Activated naive CD4-positive, alpha-beta T cell treated with anti-CD3 and anti-CD28 coated beads for 36 hours (primary cell): Measurements from ENCODE around the gene LENEP. TPM values are rescaled to one million over a fixed set of nuclear protein-coding genes. Genes with fewer than 3 reads are reported as not detected.

Experiments
- CTCF ChIA-PET: fragments of 350-600 bp; sonication (Branson Sonifier 250); formaldehyde crosslinking; loops from one replicate; lab custom pipeline; 2021; ENCODE audit warnings: antibody characterized with exemption; lab: Charles Lee
- DNase-seq: peaks from one replicate; pipeline ENCODE4 v3.0.0-alpha.2; 2020
- H3K27ac Mint-ChIP-seq: one replicate; pipeline ENCODE4 v1.8.0; 2021; ENCODE audit warnings: mild to moderate bottlenecking, mixed read lengths
- H3K27me3 Mint-ChIP-seq: one replicate; pipeline ENCODE4 v1.8.0; 2021; ENCODE audit warnings: low read depth, mixed read lengths
- H3K36me3 Mint-ChIP-seq: one replicate; pipeline ENCODE4 v1.8.0; 2021; ENCODE audit warnings: low read depth, mixed read lengths
- H3K4me1 Mint-ChIP-seq: one replicate; pipeline ENCODE4 v1.8.0; 2021; ENCODE audit warnings: low read depth, mixed read lengths
- H3K4me3 Mint-ChIP-seq: one replicate; pipeline ENCODE4 v1.8.0; 2021; ENCODE audit warnings: mild to moderate bottlenecking, moderate library complexity, mixed read lengths
- H3K9me3 Mint-ChIP-seq: one replicate; pipeline ENCODE4 v1.8.0; 2021; ENCODE audit warnings: mixed read lengths
- intact Hi-C: fragments of 100-400 bp; cut with micrococcal nuclease; formaldehyde crosslinking; loops from one replicate; pipeline ENCODE4 v1.15.1; 2023
- total RNA-seq, 2 experiments: library from RNA; stranded (reverse); gene quantifications; one replicate each; pipeline ENCODE4 v1.2.3, GENCODE V29; 2021

The LENEP gene
- total RNA-seq, 2 experiments from 2014 or later: 0.36 to 0.99 TPM

GRCh38 chr1:154954541-154954940 is 38.8 kb upstream of the LENEP start:
- Mint-ChIP-seq H3K9me3 (no peaks in the 10 kb centered on the region), H3K4me1 (peaks cover 73% of the 10 kb centered on the region), H3K27ac (peak overlapping the region; percentile 96), H3K36me3 (peaks cover 11% of the 10 kb centered on the region), H3K4me3 (peak overlapping the region; percentile 91), H3K27me3 (no peaks in the 10 kb centered on the region)
- DNase-seq: no peak
- intact Hi-C loops: no loop called here
- CTCF ChIA-PET: interaction anchor here (1.0 to 2.6 kb wide), 4 partner anchors 16 to 107 kb away, joined by 3 to 9 read pairs (median 4); partner anchors contain the start of genes ADAM15, FLAD1 and SHC1

GRCh38 chr1:154955039-154955717 is 38.2 kb upstream of the LENEP start:
- peaks cover 11% of the 10 kb centered on the region for H3K36me3 Mint-ChIP-seq
- intact Hi-C loops: loop anchor here (1.0 kb wide), 7 partner anchors 19 to 289 kb away; partner anchors contain the start of genes ADAM15, CKS1B, FLAD1 and PMVK
- no peaks in the 10 kb centered on the region for H3K9me3 Mint-ChIP-seq
- H3K4me3 Mint-ChIP-seq: peak overlapping the region; percentile 91
- CTCF ChIA-PET: interaction anchor here (0.7 to 2.6 kb wide), 14 partner anchors 10 to 109 kb away, joined by 3 to 9 read pairs (median 4); partner anchors contain the start of genes ADAM15, FLAD1 and SHC1
- H3K27me3 Mint-ChIP-seq: no peaks in the 10 kb centered on the region
- H3K27ac Mint-ChIP-seq: peak overlapping the region; percentile 96
- H3K4me1 Mint-ChIP-seq: peaks cover 76% of the 10 kb centered on the region
- DNase-seq: peak; percentile 95

- intact Hi-C loops: loop anchor here (1.0 kb wide), 7 partner anchors 18 to 288 kb away; partner anchors contain the start of genes ADAM15, CKS1B, FLAD1 and PMVK
- H3K4me1 Mint-ChIP-seq: peaks cover 74% of the 10 kb centered on the region
- H3K9me3 Mint-ChIP-seq: no peaks in the 10 kb centered on the region
- peak within 1 kb of the TSS; percentile 96 for H3K27ac Mint-ChIP-seq
- peak within 1 kb of the TSS; percentile 91 for H3K4me3 Mint-ChIP-seq
- H3K36me3 Mint-ChIP-seq: peaks cover 10% of the 10 kb centered on the region
- H3K27me3 Mint-ChIP-seq: no peaks in the 10 kb centered on the region
- CTCF ChIA-PET: interaction anchor here (0.7 to 2.6 kb wide), 12 partner anchors 9 to 108 kb away, joined by 3 to 9 read pairs (median 3); partner anchors contain the start of genes FLAD1 and SHC1
- peak; percentile 88 for DNase-seq
These were observed 37.5 kb upstream of the LENEP start, which contains the start of gene PBXIP1 for GRCh38 chr1:154955718-154956543. Gene PBXIP1, minus strand, starts transcription at chr1:154956099. Its CDS starts 2,378 bp downstream, at chr1:154953721.

- no peaks in the 10 kb centered on the region for H3K9me3 Mint-ChIP-seq
- peaks cover 68% of the 10 kb centered on the region for H3K4me1 Mint-ChIP-seq
- H3K27me3 Mint-ChIP-seq: no peaks in the 10 kb centered on the region
- peaks cover 11% of the 10 kb centered on the region for H3K36me3 Mint-ChIP-seq
- intact Hi-C loops: no loop called here
- peak overlapping the region; percentile 91 for H3K4me3 Mint-ChIP-seq
- H3K27ac Mint-ChIP-seq: peak overlapping the region; percentile 96
- CTCF ChIA-PET: interaction anchor here (0.5 to 2.6 kb wide), 6 partner anchors 14 to 63 kb away, joined by 3 to 9 read pairs (median 5); partner anchors contain the start of gene SHC1
- DNase-seq: no peak
These were observed 36.8 kb upstream of the LENEP start for GRCh38 chr1:154956544-154956941.

- Mint-ChIP-seq H3K4me3 (peak overlapping the region; percentile 18), H3K4me1 (peaks cover 63% of the 10 kb centered on the region), H3K36me3 (peaks cover 13% of the 10 kb centered on the region), H3K27me3 (no peaks in the 10 kb centered on the region), H3K9me3 (no peaks in the 10 kb centered on the region), H3K27ac (peak overlapping the region; percentile 96)
- no peak for DNase-seq
- CTCF ChIA-PET: interaction anchor here (0.5 to 2.6 kb wide), 2 partner anchors 13 to 32 kb away, joined by 3 to 9 read pairs; partner anchors contain the start of gene SHC1
- intact Hi-C loops: no loop called here
These were observed 36.2 kb upstream of the LENEP start for GRCh38 chr1:154957091-154957657.

- H3K4me1 Mint-ChIP-seq: peaks cover 62% of the 10 kb centered on the region
- no peak overlapping the region for H3K4me3 Mint-ChIP-seq
- CTCF ChIA-PET: no interaction called here
- no peaks in the 10 kb centered on the region for H3K9me3 Mint-ChIP-seq
- H3K36me3 Mint-ChIP-seq: peaks cover 13% of the 10 kb centered on the region
- intact Hi-C loops: no loop called here
- no peaks in the 10 kb centered on the region for H3K27me3 Mint-ChIP-seq
- peak overlapping the region; percentile 24 for H3K27ac Mint-ChIP-seq
- no peak for DNase-seq
These were observed 35.4 kb upstream of the LENEP start for GRCh38 chr1:154958036-154958435.

GRCh38 chr1:154958681-154959425 is 34.5 kb upstream of the LENEP start:
- H3K27me3 Mint-ChIP-seq: no peaks in the 10 kb centered on the region
- intact Hi-C loops: no loop called here
- peaks cover 17% of the 10 kb centered on the region for H3K36me3 Mint-ChIP-seq
- H3K27ac Mint-ChIP-seq: peak overlapping the region; percentile 50
- no peaks in the 10 kb centered on the region for H3K9me3 Mint-ChIP-seq
- H3K4me1 Mint-ChIP-seq: peaks cover 60% of the 10 kb centered on the region
- no peak overlapping the region for H3K4me3 Mint-ChIP-seq
- CTCF ChIA-PET: interaction anchor here (3.6 kb wide), 1 partner anchor 40 kb away, joined by 17 read pairs; no protein-coding TSS in a partner anchor
- DNase-seq: no peak

GRCh38 chr1:154959426-154959780 is 34.0 kb upstream of the LENEP start:
- intact Hi-C loops: no loop called here
- Mint-ChIP-seq H3K36me3 (peaks cover 18% of the 10 kb centered on the region), H3K4me1 (peaks cover 56% of the 10 kb centered on the region), H3K27me3 (no peaks in the 10 kb centered on the region), H3K4me3 (peak overlapping the region; percentile 96), H3K27ac (peak overlapping the region; percentile 94), H3K9me3 (no peaks in the 10 kb centered on the region)
- CTCF ChIA-PET: interaction anchor here (2.0 to 3.6 kb wide), 2 partner anchors 40 to 102 kb away, joined by 9 to 17 read pairs; no protein-coding TSS in a partner anchor
- no peak for DNase-seq

GRCh38 chr1:154960446-154961136 is 32.8 kb upstream of the LENEP start:
- intact Hi-C loops: loop anchor here (1.0 kb wide), 5 partner anchors 8 to 101 kb away; partner anchors contain the start of gene CKS1B
- peak overlapping the region; percentile 96 for H3K4me3 Mint-ChIP-seq
- no peak for DNase-seq
- CTCF ChIA-PET: interaction anchor here (0.8 to 3.6 kb wide), 9 partner anchors 11 to 125 kb away, joined by 3 to 17 read pairs (median 6); partner anchors contain the start of genes ADAM15, FLAD1 and SHC1
- H3K9me3 Mint-ChIP-seq: no peaks in the 10 kb centered on the region
- peak overlapping the region; percentile 94 for H3K27ac Mint-ChIP-seq
- peaks cover 47% of the 10 kb centered on the region for H3K4me1 Mint-ChIP-seq
- H3K27me3 Mint-ChIP-seq: no peaks in the 10 kb centered on the region
- peaks cover 20% of the 10 kb centered on the region for H3K36me3 Mint-ChIP-seq

- DNase-seq: peak; percentile 86
- Mint-ChIP-seq H3K27ac (peak within 1 kb of the TSS; percentile 94), H3K9me3 (no peaks in the 10 kb centered on the region), H3K4me3 (peak within 1 kb of the TSS; percentile 96), H3K4me1 (peaks cover 42% of the 10 kb centered on the region), H3K27me3 (no peaks in the 10 kb centered on the region), H3K36me3 (peaks cover 20% of the 10 kb centered on the region)
- CTCF ChIA-PET: interaction anchor here (0.8 to 3.6 kb wide), 12 partner anchors 8 to 124 kb away, joined by 3 to 17 read pairs (median 4); partner anchors contain the start of genes ADAM15, FLAD1 and SHC1
- intact Hi-C loops: loop anchor here (1.0 kb wide), 5 partner anchors 9 to 100 kb away; partner anchors contain the start of gene CKS1B
These were observed 31.9 kb upstream of the LENEP start, which contains the start of gene PYGO2 for GRCh38 chr1:154961207-154962155. Gene PYGO2, minus strand, starts transcription at chr1:154961782. Its CDS starts 206 bp downstream, at chr1:154961576.
